Astrocyte (in vitro differentiated cells and primary cell): Measurements from ENCODE around the gene EFCAB13. TPM values are rescaled to one million over a fixed set of nuclear protein-coding genes. Genes with fewer than 3 reads are reported as not detected.

Experiments used
- DNase-seq: peaks from one replicate; pipeline ENCODE4 v3.0.0-alpha.2; 2010; ENCODE audit warnings: low read depth
- FAIRE-seq: peaks from 2 replicates; lab custom pipeline; 2011; peaks lifted over from hg19 to GRCh38; lab: Jason Lieb, UNC
- H2AFZ ChIP-seq: 2 replicates; pipeline ENCODE4 v1.6.0; 2012; ENCODE audit warnings: low read depth, low read length, inconsistent platforms
- H3K27ac ChIP-seq: 2 replicates; pipeline ENCODE4 v1.5.1; 2011; ENCODE audit warnings: low read depth, low read length, inconsistent platforms
- H3K27me3 ChIP-seq: 2 replicates; pipeline ENCODE4 v1.6.0; 2011; ENCODE audit warnings: low read length, inconsistent platforms; ENCODE audit not compliant: insufficient read depth
- H3K36me3 ChIP-seq: 2 replicates; pipeline ENCODE4 v1.5.1; 2011; ENCODE audit warnings: low read length, inconsistent platforms; ENCODE audit not compliant: insufficient read depth
- H3K4me1 ChIP-seq: 2 replicates; pipeline ENCODE4 v1.5.1; 2011; ENCODE audit warnings: low read length, inconsistent platforms; ENCODE audit not compliant: insufficient read depth
- H3K4me2 ChIP-seq: 2 replicates; pipeline ENCODE4 v1.6.0; 2012; ENCODE audit warnings: low read length, inconsistent platforms
- H3K4me3 ChIP-seq: 2 replicates; pipeline ENCODE4 v1.5.1; 2011; ENCODE audit warnings: low read depth, mild to moderate bottlenecking, low read length, inconsistent platforms; ENCODE audit not compliant: insufficient read depth
- H3K79me2 ChIP-seq: 2 replicates; pipeline ENCODE4 v1.6.0; 2012; ENCODE audit warnings: mild to moderate bottlenecking, low read length, inconsistent platforms; ENCODE audit not compliant: insufficient read depth
- H3K9ac ChIP-seq: 2 replicates; pipeline ENCODE4 v1.6.0; 2012; ENCODE audit warnings: mild to moderate bottlenecking, low read length, inconsistent platforms
- H3K9me3 ChIP-seq: 2 replicates; pipeline ENCODE4 v1.5.1; 2012; ENCODE audit warnings: low read depth, mild to moderate bottlenecking, low read length, inconsistent platforms; ENCODE audit not compliant: insufficient read depth
- H4K20me1 ChIP-seq: 2 replicates; pipeline ENCODE4 v1.6.0; 2012; ENCODE audit warnings: low read length, inconsistent platforms; ENCODE audit not compliant: insufficient read depth
- H3K27ac Mint-ChIP-seq: one replicate; pipeline ENCODE4 v1.8.0; 2021; ENCODE audit warnings: mild to moderate bottlenecking, mixed read lengths; ENCODE audit not compliant: unreplicated experiment
- H3K27me3 Mint-ChIP-seq: one replicate; pipeline ENCODE4 v1.8.0; 2021; ENCODE audit warnings: low read depth, mixed read lengths; ENCODE audit not compliant: unreplicated experiment
- H3K36me3 Mint-ChIP-seq: one replicate; pipeline ENCODE4 v1.8.0; 2021; ENCODE audit warnings: low read depth, mixed read lengths; ENCODE audit not compliant: unreplicated experiment
- H3K4me1 Mint-ChIP-seq: one replicate; pipeline ENCODE4 v1.8.0; 2021; ENCODE audit warnings: low read depth, mixed read lengths; ENCODE audit not compliant: unreplicated experiment
- H3K4me3 Mint-ChIP-seq: one replicate; pipeline ENCODE4 v1.8.0; 2021; ENCODE audit warnings: mild to moderate bottlenecking, moderate library complexity, mixed read lengths; ENCODE audit not compliant: unreplicated experiment
- H3K9me3 Mint-ChIP-seq: one replicate; pipeline ENCODE4 v1.8.0; 2021; ENCODE audit warnings: mild to moderate bottlenecking, mixed read lengths; ENCODE audit not compliant: unreplicated experiment
- EZH2 ChIP-seq: IDR thresholded peaks from 2 replicates; pipeline ENCODE4 v1.6.1; 2012; ENCODE audit warnings: mild to moderate bottlenecking, low read length, inconsistent platforms; ENCODE audit not compliant: insufficient read depth
- total RNA-seq: library from RNA; stranded (reverse); gene quantifications from 2 replicates; pipeline ENCODE4 v1.2.1, GENCODE V29; 2021
- TF ChIP-seq, protein P1 (sequence below): IDR thresholded peaks from 2 replicates; pipeline ENCODE4 v1.5.1; 2011; ENCODE audit warnings: low read depth, mild to moderate bottlenecking, inconsistent platforms, low read length, moderate library complexity; ENCODE audit not compliant: insufficient read depth

Gene EFCAB13
- total RNA-seq, 1 donor from 2014 or later, result 0.66 TPM

DNA sequence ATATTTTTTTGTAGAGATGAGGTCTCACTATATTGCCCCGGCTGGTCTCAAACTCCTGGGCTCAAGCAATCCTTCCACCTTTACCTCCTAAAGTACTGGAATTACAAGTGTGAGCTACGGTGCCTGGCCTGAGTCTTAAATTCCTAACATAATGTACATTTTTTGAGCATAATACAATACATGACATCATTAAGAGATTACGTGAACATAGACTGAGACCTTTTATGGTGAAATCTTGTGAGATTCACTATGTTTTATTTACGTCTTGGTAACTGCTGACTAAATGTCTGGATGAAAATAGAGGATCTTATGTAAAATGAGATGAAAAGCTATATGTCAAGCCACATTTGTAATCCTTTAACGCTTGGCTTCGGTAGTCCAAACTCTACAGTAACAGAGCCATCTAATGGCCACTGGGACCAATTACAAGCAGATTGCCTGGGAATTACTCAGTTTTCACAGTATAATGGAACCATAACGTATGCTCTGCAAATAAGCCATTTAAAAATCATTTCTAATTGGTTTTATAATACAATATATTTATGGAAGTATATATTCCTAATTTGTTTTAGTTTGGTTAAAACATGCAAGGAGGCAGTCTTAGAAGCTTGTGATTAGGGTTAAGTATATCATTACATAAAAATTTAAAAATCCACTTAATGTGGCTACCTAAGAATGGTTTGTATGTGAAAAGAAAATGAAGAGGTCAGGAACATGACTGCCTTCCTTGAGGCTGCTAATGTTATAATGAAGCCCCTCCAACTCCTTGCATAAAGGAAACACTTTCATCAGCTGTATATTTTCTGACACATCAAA is 8.1 kb upstream of the EFCAB13 start:
- peak; percentile 83 for FAIRE-seq
- Histone ChIP-seq H3K79me2 (no peaks in the 10 kb centered on the region), H3K4me2 (peak overlapping the region; percentile 30), H3K36me3 (no peaks in the 10 kb centered on the region), H2AFZ (no peak overlapping the region), H3K27me3 (no peaks in the 10 kb centered on the region), H3K4me3 (no peak overlapping the region), H3K9ac (peak overlapping the region; percentile 66), H4K20me1 (no peaks in the 10 kb centered on the region), H3K27ac (peak overlapping the region; percentile 82), H3K9me3 (no peaks in the 10 kb centered on the region), H3K4me1 (peaks cover 25% of the 10 kb centered on the region)
- peak; percentile 85 for DNase-seq
- Mint-ChIP-seq H3K4me3 (no peak overlapping the region), H3K27ac (peak overlapping the region; percentile 93), H3K36me3 (peaks cover 11% of the 10 kb centered on the region), H3K9me3 (peaks cover 5% of the 10 kb centered on the region), H3K4me1 (peaks cover 18% of the 10 kb centered on the region), H3K27me3 (no peaks in the 10 kb centered on the region)
- no peak for TF ChIP-seq EZH2
- TF ChIP-seq, protein P1, sequence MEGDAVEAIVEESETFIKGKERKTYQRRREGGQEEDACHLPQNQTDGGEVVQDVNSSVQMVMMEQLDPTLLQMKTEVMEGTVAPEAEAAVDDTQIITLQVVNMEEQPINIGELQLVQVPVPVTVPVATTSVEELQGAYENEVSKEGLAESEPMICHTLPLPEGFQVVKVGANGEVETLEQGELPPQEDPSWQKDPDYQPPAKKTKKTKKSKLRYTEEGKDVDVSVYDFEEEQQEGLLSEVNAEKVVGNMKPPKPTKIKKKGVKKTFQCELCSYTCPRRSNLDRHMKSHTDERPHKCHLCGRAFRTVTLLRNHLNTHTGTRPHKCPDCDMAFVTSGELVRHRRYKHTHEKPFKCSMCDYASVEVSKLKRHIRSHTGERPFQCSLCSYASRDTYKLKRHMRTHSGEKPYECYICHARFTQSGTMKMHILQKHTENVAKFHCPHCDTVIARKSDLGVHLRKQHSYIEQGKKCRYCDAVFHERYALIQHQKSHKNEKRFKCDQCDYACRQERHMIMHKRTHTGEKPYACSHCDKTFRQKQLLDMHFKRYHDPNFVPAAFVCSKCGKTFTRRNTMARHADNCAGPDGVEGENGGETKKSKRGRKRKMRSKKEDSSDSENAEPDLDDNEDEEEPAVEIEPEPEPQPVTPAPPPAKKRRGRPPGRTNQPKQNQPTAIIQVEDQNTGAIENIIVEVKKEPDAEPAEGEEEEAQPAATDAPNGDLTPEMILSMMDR, result peak; percentile 97

DNA sequence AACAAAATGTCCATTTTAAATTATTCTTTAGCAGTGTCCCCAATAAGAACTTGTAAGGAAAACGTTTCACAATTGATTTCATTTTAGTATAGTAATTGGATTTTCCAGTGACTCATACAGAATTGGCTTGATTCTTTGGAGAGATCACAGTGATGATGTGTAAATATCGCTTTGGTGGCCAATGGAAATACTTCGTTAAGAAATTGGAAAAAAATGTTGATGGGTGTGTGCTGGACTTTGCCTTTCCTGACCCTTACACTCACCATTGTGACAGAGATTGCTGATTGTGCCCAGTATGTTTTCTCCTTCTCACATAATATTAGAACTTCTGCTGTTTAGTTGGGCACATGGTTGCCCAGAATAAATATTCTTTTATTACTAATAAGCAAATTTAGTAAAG is 7.4 kb upstream of the EFCAB13 start:
- no peaks in the 10 kb centered on the region for H3K79me2 ChIP-seq
- Mint-ChIP-seq H3K4me3 (no peak overlapping the region), H3K4me1 (peaks cover 18% of the 10 kb centered on the region), H3K9me3 (peaks cover 7% of the 10 kb centered on the region), H3K27ac (peak overlapping the region; percentile 62), H3K27me3 (no peaks in the 10 kb centered on the region), H3K36me3 (peaks cover 10% of the 10 kb centered on the region)
- no peak overlapping the region for H2AFZ ChIP-seq
- DNase-seq (peak; percentile 58), FAIRE-seq (no peak)
- H3K4me2 ChIP-seq, result peak overlapping the region; percentile 30
- H3K27ac ChIP-seq, result peak overlapping the region; percentile 82
- H4K20me1 ChIP-seq, result no peaks in the 10 kb centered on the region
- H3K4me1 ChIP-seq, result peaks cover 25% of the 10 kb centered on the region
- no peak overlapping the region for H3K4me3 ChIP-seq
- no peaks in the 10 kb centered on the region for H3K27me3 ChIP-seq
- peak overlapping the region; percentile 66 for H3K9ac ChIP-seq
- H3K36me3 ChIP-seq, result no peaks in the 10 kb centered on the region
- TF ChIP-seq, protein P1, result no peak
- no peak for TF ChIP-seq EZH2
- no peaks in the 10 kb centered on the region for H3K9me3 ChIP-seq

DNA sequence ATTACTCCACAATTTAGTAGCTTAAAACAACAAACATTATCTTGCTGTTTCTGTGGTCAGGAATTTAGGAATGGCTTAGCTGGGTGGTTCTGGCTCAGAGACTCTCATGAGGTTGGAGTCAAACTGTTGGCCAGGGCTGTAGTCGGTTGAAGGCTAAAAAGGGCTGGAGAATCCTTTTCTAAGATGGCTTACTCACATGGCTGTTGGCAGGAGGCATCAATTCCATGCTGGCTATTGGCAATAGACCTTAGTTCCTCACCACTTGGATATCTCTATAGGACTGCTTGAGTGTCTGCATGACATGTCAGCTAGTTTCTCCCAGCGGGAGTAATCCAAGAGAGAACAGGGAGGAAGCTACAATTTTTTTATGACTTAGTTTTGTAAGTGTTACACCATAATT is 6.6 kb upstream of the EFCAB13 start:
- no peak overlapping the region for H3K4me2 ChIP-seq

More for the DNA sequence above, 6.6 kb upstream of the EFCAB13 start:
- Histone ChIP-seq H3K9me3 (no peaks in the 10 kb centered on the region), H3K79me2 (no peaks in the 10 kb centered on the region), H4K20me1 (no peaks in the 10 kb centered on the region), H3K4me3 (no peak overlapping the region), H3K36me3 (no peaks in the 10 kb centered on the region), H3K9ac (no peak overlapping the region), H3K27ac (no peak overlapping the region), H3K4me1 (peaks cover 25% of the 10 kb centered on the region), H3K27me3 (no peaks in the 10 kb centered on the region), H2AFZ (no peak overlapping the region)
- Mint-ChIP-seq H3K4me3 (no peak overlapping the region), H3K9me3 (peaks cover 7% of the 10 kb centered on the region), H3K27me3 (no peaks in the 10 kb centered on the region), H3K4me1 (peaks cover 18% of the 10 kb centered on the region), H3K36me3 (peaks cover 9% of the 10 kb centered on the region), H3K27ac (no peak overlapping the region)
- FAIRE-seq (peak; percentile 20), DNase-seq (peak; percentile 58)
- no peak for TF ChIP-seq EZH2
- TF ChIP-seq, protein P1, result no peak
